ENCODE data around the gene SLC4A1AP. TPM values are rescaled to one million over a fixed set of nuclear protein-coding genes. Genes with fewer than 3 reads are reported as not detected.

The SLC4A1AP gene
- total RNA-seq, 5 donors from 2014 or later (not counting 1 experiment from before 2014, with no cell fraction given): 21.1 to 24.2 (median 21.8) TPM

DNA sequence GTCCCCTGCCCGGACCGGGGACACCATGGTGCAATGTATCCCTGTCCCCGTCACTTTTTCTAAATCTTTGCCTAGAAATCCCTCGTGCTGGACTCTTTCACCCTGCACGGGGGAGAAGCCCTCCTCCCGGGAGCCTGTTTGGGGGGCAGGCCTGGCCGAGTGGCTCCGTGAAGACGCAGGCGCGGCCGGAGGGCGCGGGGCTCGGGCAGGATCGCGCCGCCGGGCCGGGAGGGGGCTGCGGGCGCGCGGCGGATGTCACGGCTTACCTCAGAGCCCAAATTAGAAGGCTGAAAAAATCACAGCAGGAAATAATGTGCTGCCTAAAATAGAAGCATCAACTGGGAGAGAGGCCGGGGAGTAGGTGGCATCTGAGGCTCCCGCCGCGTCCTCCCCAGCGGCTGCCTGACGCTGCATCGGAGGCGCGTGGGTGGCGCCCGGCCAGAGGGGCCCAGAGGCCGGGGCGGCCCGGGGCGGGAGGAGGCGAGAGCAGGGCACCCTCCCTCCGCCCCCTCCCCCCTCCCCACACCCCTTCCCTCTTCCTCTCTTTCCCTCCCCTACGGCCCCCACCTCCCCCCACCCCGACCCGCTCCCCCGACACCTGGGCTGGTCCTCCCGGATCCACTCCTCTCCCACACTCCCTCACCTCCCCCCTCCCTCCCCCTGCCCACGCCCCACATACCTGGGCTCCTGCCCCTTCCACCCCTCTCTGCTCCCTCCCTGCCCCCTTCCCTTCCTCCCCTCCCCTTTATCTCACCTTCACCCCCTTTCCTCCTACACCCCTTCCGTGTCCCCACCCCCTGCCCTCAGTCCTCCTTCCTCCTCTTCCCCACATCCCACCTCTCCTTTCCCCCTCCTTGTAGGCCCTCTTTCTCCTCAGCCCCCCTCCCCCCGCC is 51.9 kb downstream of the SLC4A1AP start:
- 4% methylated on average over 39 of the region's 51 CpGs for WGBS (ENCODE audit: insufficient coverage)
- CTCF ChIA-PET: interaction anchor here in 1 of 2 donors (0.6 kb wide), 1 partner anchor 34 kb away, joined by 3 read pairs; no protein-coding TSS in a partner anchor
- H3K4me1 Mint-ChIP-seq: peaks cover 19 to 29% (median 24%) of the 10 kb centered on the region in 3 donors
- no peak overlapping the region for H3K27ac Mint-ChIP-seq
- Histone ChIP-seq H3K27me3 (replicated peaks in 1 of 2; ENCODE audit: control insufficient read depth in 2 of 2, extremely low read depth in 1 of 2, insufficient read depth in 2 of 2, low read length in 1 of 2) (peaks cover 0 to 40% of the 10 kb centered on the region in 2 experiments), H3K36me3 (ENCODE audit: control insufficient read depth in 2 of 2, extremely low read depth in 1 of 2, insufficient read depth in 1 of 2, low read length in 1 of 2) (no peaks in the 10 kb centered on the region), H3K4me1 (ENCODE audit: control insufficient read depth in 1 of 2, extremely low read depth in 1 of 2, insufficient read depth in 2 of 2, low read length in 2 of 2) (peaks cover 6 to 21% of the 10 kb centered on the region in 2 experiments), H3K27ac (ENCODE audit: low read length) (no peak overlapping the region), H3K9me3 (no peaks in the 10 kb centered on the region), H3K4me3 (ENCODE audit: control insufficient read depth in 1 of 2, extremely low read depth in 1 of 2, low read length in 1 of 2) (peak overlapping the region in 1 of 2 donors; percentile 41)
- POLR2A ChIA-PET: no interaction called here
- H3K4me3 Mint-ChIP-seq: peak overlapping the region in 1 of 3 donors; percentile 75
- no peaks in the 10 kb centered on the region for H3K36me3 Mint-ChIP-seq
- DNase-seq (peak in 19 of 35 experiments; percentile 6 to 54 (median 17)), ATAC-seq (replicated peaks in 1 of 4) (peak; percentile 70 to 90 (median 74))
- H3K9me3 Mint-ChIP-seq: no peaks in the 10 kb centered on the region
- peaks cover 7 to 19% of the 10 kb centered on the region in 2 donors for H3K27me3 Mint-ChIP-seq

DNA sequence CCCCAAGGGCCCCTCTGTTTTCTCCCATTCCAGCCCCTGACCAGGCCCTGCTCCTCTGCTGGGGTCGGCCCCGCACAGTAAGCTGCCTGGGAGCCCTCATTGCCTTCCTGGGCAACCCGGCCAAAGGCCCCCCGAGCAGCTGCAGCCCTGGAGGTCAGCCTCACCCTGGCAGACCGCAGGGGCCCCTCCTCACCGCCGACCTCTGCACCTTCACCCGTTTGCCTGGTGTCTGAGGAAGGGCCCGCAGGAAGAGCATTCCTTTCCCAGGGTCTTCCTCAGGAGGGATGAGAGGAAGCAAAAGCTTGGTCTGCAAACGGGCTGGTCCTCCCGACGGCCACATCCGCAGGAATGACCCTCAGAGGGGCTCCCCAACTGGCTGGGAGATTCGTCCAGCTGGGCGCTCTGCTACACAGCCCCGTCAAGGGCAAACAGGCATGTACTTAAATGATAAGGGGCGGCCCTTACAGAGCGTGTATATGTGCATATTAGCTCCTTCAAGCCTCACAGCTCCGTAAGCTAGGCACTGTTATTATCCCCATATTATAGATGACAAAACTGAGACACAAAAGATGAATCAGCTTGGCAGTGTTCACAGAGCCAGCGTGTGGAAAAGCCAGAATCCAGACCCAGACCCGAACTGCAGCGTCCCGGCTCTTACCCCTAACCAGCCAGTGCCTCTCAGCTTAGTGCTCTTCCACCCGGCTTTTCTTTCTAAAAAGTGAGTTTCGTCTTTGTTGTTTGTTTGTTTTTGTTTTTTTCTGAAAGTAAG is 52.8 kb downstream of the SLC4A1AP start:
- peaks cover 9 to 26% of the 10 kb centered on the region in 2 donors for H3K27me3 Mint-ChIP-seq
- 37% methylated on average over 15 of the region's 25 CpGs for WGBS (ENCODE audit: insufficient coverage)
- Histone ChIP-seq H3K27ac (ENCODE audit: low read length) (no peak overlapping the region), H3K27me3 (replicated peaks in 1 of 2; ENCODE audit: control insufficient read depth in 2 of 2, extremely low read depth in 1 of 2, insufficient read depth in 2 of 2, low read length in 1 of 2) (peaks cover 0 to 48% of the 10 kb centered on the region in 2 experiments), H3K9me3 (no peaks in the 10 kb centered on the region), H3K36me3 (ENCODE audit: control insufficient read depth in 2 of 2, extremely low read depth in 1 of 2, insufficient read depth in 1 of 2, low read length in 1 of 2) (no peaks in the 10 kb centered on the region), H3K4me3 (ENCODE audit: control insufficient read depth in 1 of 2, extremely low read depth in 1 of 2, low read length in 1 of 2) (peak overlapping the region in 1 of 2 donors; percentile 39), H3K4me1 (ENCODE audit: control insufficient read depth in 1 of 2, extremely low read depth in 1 of 2, insufficient read depth in 2 of 2, low read length in 2 of 2) (peaks cover 6 to 21% of the 10 kb centered on the region in 2 experiments)
- ChIA-PET POLR2A (no interaction called here), CTCF (interaction anchor here in 1 of 2 donors (0.6 kb wide), 1 partner anchor 35 kb away, joined by 3 read pairs; no protein-coding TSS in a partner anchor)
- no peak overlapping the region for H3K27ac Mint-ChIP-seq
- ATAC-seq (replicated peaks in 1 of 4) (no peak), DNase-seq (no peak)
- no peaks in the 10 kb centered on the region for H3K9me3 Mint-ChIP-seq
- H3K4me3 Mint-ChIP-seq: peak overlapping the region; percentile 17 to 75 (median 34)
- peaks cover 19 to 31% (median 24%) of the 10 kb centered on the region in 3 donors for H3K4me1 Mint-ChIP-seq
- H3K36me3 Mint-ChIP-seq: no peaks in the 10 kb centered on the region

DNA sequence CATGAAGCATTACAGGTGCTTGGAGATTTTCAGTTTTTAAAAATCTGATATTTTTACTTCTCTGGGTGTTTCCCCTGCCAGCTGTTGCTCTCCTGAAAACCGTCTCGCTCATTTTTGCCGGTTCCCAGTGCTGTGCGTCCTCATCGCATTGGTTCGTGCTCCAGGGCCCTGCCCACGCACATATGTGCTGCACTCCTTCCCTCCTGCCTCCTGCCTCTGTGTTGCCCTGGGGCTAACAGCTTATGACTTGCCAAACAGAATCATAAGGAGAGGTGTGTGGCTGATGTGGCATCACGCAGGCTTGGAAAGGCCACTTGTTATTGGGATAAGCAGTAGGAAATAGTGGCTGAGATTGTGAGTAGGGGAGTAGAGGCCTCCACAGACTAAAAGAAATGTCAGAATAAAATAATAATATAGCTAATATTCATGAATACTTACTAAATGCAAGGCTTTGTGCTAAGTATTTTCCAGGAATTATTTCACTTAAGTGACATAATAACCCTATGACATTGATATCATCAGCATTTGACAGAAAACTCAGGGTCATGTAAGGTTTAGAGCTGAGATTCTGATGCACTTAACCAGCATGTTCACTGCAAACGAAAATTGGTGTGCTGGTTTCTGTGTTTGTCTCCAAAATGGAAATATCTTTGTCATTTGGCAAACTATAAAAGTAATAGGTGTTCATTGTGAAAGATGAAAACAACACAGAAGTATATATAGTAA is 53.5 kb downstream of the SLC4A1AP start:
- Mint-ChIP-seq H3K4me1 (peaks cover 19 to 31% (median 24%) of the 10 kb centered on the region in 3 donors), H3K36me3 (no peaks in the 10 kb centered on the region), H3K27me3 (peaks cover 9 to 26% of the 10 kb centered on the region in 2 donors), H3K4me3 (peak overlapping the region; percentile 15 to 75 (median 34)), H3K27ac (peak overlapping the region in 1 of 2 donors; percentile 59), H3K9me3 (no peaks in the 10 kb centered on the region)
- 26% methylated on average over 7 of the region's 9 CpGs for WGBS (ENCODE audit: insufficient coverage)
- Histone ChIP-seq H3K36me3 (ENCODE audit: control insufficient read depth in 2 of 2, extremely low read depth in 1 of 2, insufficient read depth in 1 of 2, low read length in 1 of 2) (no peaks in the 10 kb centered on the region), H3K4me3 (ENCODE audit: control insufficient read depth in 1 of 2, extremely low read depth in 1 of 2, low read length in 1 of 2) (no peak overlapping the region), H3K9me3 (no peaks in the 10 kb centered on the region), H3K27ac (ENCODE audit: low read length) (no peak overlapping the region), H3K4me1 (ENCODE audit: control insufficient read depth in 1 of 2, extremely low read depth in 1 of 2, insufficient read depth in 2 of 2, low read length in 2 of 2) (peaks cover 6 to 21% of the 10 kb centered on the region in 2 experiments), H3K27me3 (replicated peaks in 1 of 2; ENCODE audit: control insufficient read depth in 2 of 2, extremely low read depth in 1 of 2, insufficient read depth in 2 of 2, low read length in 1 of 2) (peaks cover 0 to 48% of the 10 kb centered on the region in 2 experiments)
- CTCF ChIA-PET: no interaction called here
- POLR2A ChIA-PET: no interaction called here
- no peak for DNase-seq
- ATAC-seq (replicated peaks in 1 of 4): peak in 1 of 4 experiments; percentile 44

DNA sequence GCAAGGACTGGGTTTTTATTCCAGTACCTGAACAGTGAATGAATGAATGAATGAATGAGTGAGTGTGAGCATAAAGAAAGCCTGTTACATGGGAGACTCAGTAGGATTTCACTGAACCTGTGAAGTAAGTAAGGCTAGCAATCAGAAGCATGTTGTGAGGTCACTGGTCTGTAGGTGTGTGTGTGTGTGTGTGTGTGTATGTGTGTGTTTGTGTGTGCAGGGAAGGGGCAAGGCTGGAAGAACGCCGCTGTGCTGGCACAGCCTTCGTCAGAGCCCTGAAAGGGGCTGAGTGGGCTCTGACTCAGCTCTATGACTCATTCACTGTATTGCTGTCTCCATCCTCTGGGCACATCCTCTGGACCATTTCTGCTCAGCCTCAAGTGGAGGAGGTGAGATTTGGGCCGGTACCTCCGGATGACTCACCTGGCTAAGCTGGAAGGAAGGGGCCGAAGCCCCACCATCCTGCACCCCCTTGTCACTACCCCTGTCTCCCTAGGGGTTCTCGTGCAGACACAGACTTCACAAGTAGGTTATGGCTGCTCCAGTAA is 56.4 kb downstream of the SLC4A1AP start:
- 17% methylated on average over 6 of the region's 7 CpGs for WGBS (ENCODE audit: insufficient coverage)
- Mint-ChIP-seq H3K36me3 (no peaks in the 10 kb centered on the region), H3K4me1 (peaks cover 12 to 24% (median 20%) of the 10 kb centered on the region in 3 donors), H3K27ac (peak overlapping the region in 1 of 2 donors; percentile 50), H3K4me3 (no peak overlapping the region), H3K9me3 (no peaks in the 10 kb centered on the region), H3K27me3 (peaks cover 9 to 24% of the 10 kb centered on the region in 2 donors)
- Histone ChIP-seq H3K4me1 (ENCODE audit: control insufficient read depth in 1 of 2, extremely low read depth in 1 of 2, insufficient read depth in 2 of 2, low read length in 2 of 2) (peaks cover 6 to 19% of the 10 kb centered on the region in 2 experiments), H3K9me3 (no peaks in the 10 kb centered on the region), H3K27ac (ENCODE audit: low read length) (no peak overlapping the region), H3K27me3 (replicated peaks in 1 of 2; ENCODE audit: control insufficient read depth in 2 of 2, extremely low read depth in 1 of 2, insufficient read depth in 2 of 2, low read length in 1 of 2) (peaks cover 0 to 41% of the 10 kb centered on the region in 2 experiments), H3K36me3 (ENCODE audit: control insufficient read depth in 2 of 2, extremely low read depth in 1 of 2, insufficient read depth in 1 of 2, low read length in 1 of 2) (no peaks in the 10 kb centered on the region), H3K4me3 (ENCODE audit: control insufficient read depth in 1 of 2, extremely low read depth in 1 of 2, low read length in 1 of 2) (no peak overlapping the region)
- ATAC-seq (replicated peaks in 1 of 4) (peak in 3 of 4 experiments; percentile 52 to 73 (median 58)), DNase-seq (no peak)
- CTCF ChIA-PET: interaction anchor here in 1 of 2 donors (0.7 kb wide), 1 partner anchor 148 kb away, joined by 3 read pairs; no protein-coding TSS in a partner anchor
- POLR2A ChIA-PET: no interaction called here

DNA sequence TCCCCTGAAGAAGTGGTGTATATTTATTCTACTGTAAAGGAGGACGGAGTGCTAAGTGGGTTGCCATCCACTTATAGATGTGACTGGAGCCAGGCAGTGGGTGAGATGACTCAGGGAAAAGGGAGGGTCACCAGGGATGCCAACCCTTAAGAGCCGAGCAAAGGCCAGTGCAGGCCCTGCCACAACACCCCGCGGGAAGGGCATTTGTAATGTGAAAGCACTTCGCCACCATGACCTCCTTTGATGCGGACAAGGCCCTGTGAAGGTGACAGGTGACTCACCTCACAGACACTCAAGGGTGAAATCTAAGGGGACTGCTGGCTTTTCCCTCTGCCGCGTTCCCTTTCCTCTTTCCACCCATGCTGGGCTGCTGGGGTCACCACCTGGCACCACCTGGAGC is 57.6 kb downstream of the SLC4A1AP start:
- 73% methylated on average over 6 of the region's 8 CpGs for WGBS (ENCODE audit: insufficient coverage)
- Histone ChIP-seq H3K4me1 (ENCODE audit: control insufficient read depth in 1 of 2, extremely low read depth in 1 of 2, insufficient read depth in 2 of 2, low read length in 2 of 2) (peaks cover 4 to 8% of the 10 kb centered on the region in 2 experiments), H3K9me3 (no peaks in the 10 kb centered on the region), H3K27me3 (replicated peaks in 1 of 2; ENCODE audit: control insufficient read depth in 2 of 2, extremely low read depth in 1 of 2, insufficient read depth in 2 of 2, low read length in 1 of 2) (peaks cover 0 to 34% of the 10 kb centered on the region in 2 experiments), H3K36me3 (ENCODE audit: control insufficient read depth in 2 of 2, extremely low read depth in 1 of 2, insufficient read depth in 1 of 2, low read length in 1 of 2) (no peaks in the 10 kb centered on the region), H3K27ac (ENCODE audit: low read length) (no peak overlapping the region), H3K4me3 (ENCODE audit: control insufficient read depth in 1 of 2, extremely low read depth in 1 of 2, low read length in 1 of 2) (no peak overlapping the region)
- CTCF ChIA-PET: no interaction called here
- POLR2A ChIA-PET: no interaction called here
- Mint-ChIP-seq H3K36me3 (no peaks in the 10 kb centered on the region), H3K27ac (no peak overlapping the region), H3K4me3 (no peak overlapping the region), H3K27me3 (peaks cover 9 to 23% of the 10 kb centered on the region in 2 donors), H3K4me1 (peaks cover 9 to 21% (median 18%) of the 10 kb centered on the region in 3 donors), H3K9me3 (no peaks in the 10 kb centered on the region)
- no peak for ATAC-seq (replicated peaks in 1 of 4)
- no peak for DNase-seq
